Calu3 (cell line): ENCODE data around the gene NBPF1. TPM values are rescaled to one million over a fixed set of nuclear protein-coding genes. Genes with fewer than 3 reads are reported as not detected.
"Not testable (repeated sequence)": the region's sequence is repeated elsewhere in the genome, so short reads cannot be mapped to it uniquely, and the experiment has no call there.

Source experiments
- BruUV-seq: library from RNA; stranded (reverse); fragments of 400-500 nt; replicated peaks from 2 replicates; lab custom pipeline; 2021; lab: Mats Ljungman, UMichigan
- CTCF ChIA-PET: fragments of 300-600 bp; sonication (Branson Sonifier 250); formaldehyde crosslinking; loops from one replicate; lab custom pipeline; 2022; ENCODE audit warnings: antibody characterized with exemption; lab: Charles Lee
- DNase-seq: peaks from one replicate; pipeline ENCODE4 v3.0.0; 2022
- H3K27ac Mint-ChIP-seq: one replicate; pipeline ENCODE4 v1.8.0; 2022; ENCODE audit warnings: mixed read lengths; ENCODE audit not compliant: unreplicated experiment
- H3K27me3 Mint-ChIP-seq: one replicate; pipeline ENCODE4 v1.8.0; 2022; ENCODE audit warnings: mixed read lengths; ENCODE audit not compliant: unreplicated experiment
- H3K36me3 Mint-ChIP-seq: one replicate; pipeline ENCODE4 v1.8.0; 2022; ENCODE audit warnings: mild to moderate bottlenecking, moderate library complexity, mixed read lengths; ENCODE audit not compliant: insufficient read depth, unreplicated experiment
- H3K4me1 Mint-ChIP-seq: one replicate; pipeline ENCODE4 v1.8.0; 2022; ENCODE audit warnings: mild to moderate bottlenecking, low read depth, mixed read lengths; ENCODE audit not compliant: unreplicated experiment
- H3K4me3 Mint-ChIP-seq: one replicate; pipeline ENCODE4 v1.8.0; 2022; ENCODE audit warnings: mild to moderate bottlenecking, low read depth, moderate library complexity, mixed read lengths; ENCODE audit not compliant: unreplicated experiment
- H3K9me3 Mint-ChIP-seq: one replicate; pipeline ENCODE4 v1.8.0; 2022; ENCODE audit warnings: low read depth, mixed read lengths; ENCODE audit not compliant: unreplicated experiment
- CTCF ChIP-seq: fragments of 200-600 bp; IDR thresholded peaks from one replicate; pipeline ENCODE4 v1.8.0; 2022; ENCODE audit warnings: antibody characterized with exemption; ENCODE audit not compliant: unreplicated experiment
- intact Hi-C: fragments of 100-400 bp; cut with micrococcal nuclease; formaldehyde crosslinking; loops from one replicate; pipeline ENCODE4 v1.10.0; 2022; ENCODE audit not compliant: unreplicated experiment
- total RNA-seq: library from RNA; stranded (reverse); gene quantifications from 2 replicates; pipeline ENCODE4 v1.2.3, GENCODE V29; 2022

Gene NBPF1
- total RNA-seq, 1 experiment from 2014 or later = 26.4 TPM

- Mint-ChIP-seq H3K4me3 (no peak overlapping the region), H3K27me3 (no peaks in the 10 kb centered on the region), H3K36me3 (no peaks in the 10 kb centered on the region), H3K9me3 (no peaks in the 10 kb centered on the region), H3K4me1 (no peaks in the 10 kb centered on the region), H3K27ac (no peak overlapping the region)
- no peak for TF ChIP-seq CTCF
- intact Hi-C loops = no loop called here
- DNase-seq = no peak
- CTCF ChIA-PET = no interaction called here
- BruUV-seq = no TSS peak
These were observed 1.2 kb upstream of the NBPF1 start for GRCh38 chr1:16614361-16615252.

GRCh38 chr1:16612332-16613172, 812 bp downstream of the NBPF1 start:
- no peaks in the 10 kb centered on the region for H3K4me1 Mint-ChIP-seq
- TF ChIP-seq CTCF = no peak
- H3K36me3 Mint-ChIP-seq = no peaks in the 10 kb centered on the region
- H3K27ac Mint-ChIP-seq = no peak overlapping the region
- H3K27me3 Mint-ChIP-seq = no peaks in the 10 kb centered on the region
- BruUV-seq = no TSS peak
- intact Hi-C loops = no loop called here
- no peak overlapping the region for H3K4me3 Mint-ChIP-seq
- no peak for DNase-seq
- H3K9me3 Mint-ChIP-seq = no peaks in the 10 kb centered on the region
- CTCF ChIA-PET = interaction anchor here (0.6 kb wide), 1 partner anchor 948 kb away, joined by 8 read pairs; no protein-coding TSS in a partner anchor

- H3K9me3 Mint-ChIP-seq, BruUV-seq, CTCF ChIA-PET: not testable (repeated sequence)
These were observed 1.4 kb downstream of the NBPF1 start for GRCh38 chr1:16611981-16612331.

DNA sequence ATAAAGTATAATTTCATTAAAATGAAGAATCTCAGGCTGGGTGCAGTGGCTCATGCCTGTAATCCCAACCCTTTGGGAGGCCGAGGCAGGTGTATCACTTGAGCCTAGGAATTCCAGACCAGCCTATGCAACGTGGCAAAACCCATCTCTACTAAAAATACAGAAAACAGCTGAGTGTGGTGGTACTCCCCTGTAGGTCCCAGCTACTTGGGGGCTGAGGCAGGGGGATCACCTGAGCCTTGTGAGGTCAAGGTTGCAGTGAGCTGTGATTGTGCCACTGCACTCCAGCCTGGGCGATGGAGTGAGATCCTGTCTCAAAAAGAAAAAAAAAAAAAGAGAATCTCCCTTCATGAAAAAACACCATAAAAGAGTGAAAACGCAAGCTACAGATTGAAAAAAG, 2.2 kb downstream of the NBPF1 start:
- H3K9me3 Mint-ChIP-seq, H3K4me1 Mint-ChIP-seq, H3K27me3 Mint-ChIP-seq, DNase-seq, H3K36me3 Mint-ChIP-seq, H3K4me3 Mint-ChIP-seq, H3K27ac Mint-ChIP-seq, intact Hi-C loops, BruUV-seq: not testable (repeated sequence)
- CTCF ChIA-PET = interaction anchor here (0.7 kb wide), 1 partner anchor 22 kb away, joined by 5 read pairs; no protein-coding TSS in a partner anchor

More at GRCh38 chr1:16611981-16612331, 1.4 kb downstream of the NBPF1 start:
- H3K27ac Mint-ChIP-seq, H3K4me3 Mint-ChIP-seq, H3K36me3 Mint-ChIP-seq, H3K4me1 Mint-ChIP-seq, DNase-seq, intact Hi-C loops, H3K27me3 Mint-ChIP-seq: not testable (repeated sequence)

- H3K27ac Mint-ChIP-seq, H3K36me3 Mint-ChIP-seq, BruUV-seq, DNase-seq, H3K27me3 Mint-ChIP-seq, H3K9me3 Mint-ChIP-seq, intact Hi-C loops, H3K4me1 Mint-ChIP-seq, H3K4me3 Mint-ChIP-seq: not testable (repeated sequence)
- CTCF ChIA-PET = interaction anchor here (0.7 kb wide), 1 partner anchor 23 kb away, joined by 5 read pairs; no protein-coding TSS in a partner anchor
These were observed 2.8 kb downstream of the NBPF1 start for GRCh38 chr1:16610553-16610952.

DNA sequence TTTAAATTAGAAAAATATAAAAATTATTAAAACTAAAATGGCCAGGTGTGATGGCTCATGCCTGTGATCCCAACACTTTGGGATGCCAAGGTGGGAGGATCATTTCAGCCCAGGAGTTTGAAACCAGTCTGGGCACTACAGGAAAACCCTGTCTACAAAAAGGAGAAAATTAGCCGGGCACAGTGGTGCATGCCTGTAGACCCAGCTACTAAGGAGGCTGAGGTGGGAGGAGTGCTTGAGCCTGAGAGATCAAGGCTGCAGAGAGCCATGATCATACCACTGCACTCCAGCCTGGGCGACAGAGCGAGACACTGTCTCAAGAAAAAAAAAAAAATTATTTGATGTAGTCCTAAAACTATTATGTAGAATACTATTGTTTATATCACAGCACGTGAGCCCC, 3.6 kb downstream of the NBPF1 start:
- H3K27ac Mint-ChIP-seq, H3K36me3 Mint-ChIP-seq, H3K27me3 Mint-ChIP-seq, H3K4me3 Mint-ChIP-seq, H3K4me1 Mint-ChIP-seq, intact Hi-C loops, DNase-seq, H3K9me3 Mint-ChIP-seq, BruUV-seq: not testable (repeated sequence)
- CTCF ChIA-PET = interaction anchor here (0.7 kb wide), 1 partner anchor 21 kb away, joined by 3 read pairs; no protein-coding TSS in a partner anchor
